ENCODE measurements around the gene GPC6.

GPC6 gene

DNA sequence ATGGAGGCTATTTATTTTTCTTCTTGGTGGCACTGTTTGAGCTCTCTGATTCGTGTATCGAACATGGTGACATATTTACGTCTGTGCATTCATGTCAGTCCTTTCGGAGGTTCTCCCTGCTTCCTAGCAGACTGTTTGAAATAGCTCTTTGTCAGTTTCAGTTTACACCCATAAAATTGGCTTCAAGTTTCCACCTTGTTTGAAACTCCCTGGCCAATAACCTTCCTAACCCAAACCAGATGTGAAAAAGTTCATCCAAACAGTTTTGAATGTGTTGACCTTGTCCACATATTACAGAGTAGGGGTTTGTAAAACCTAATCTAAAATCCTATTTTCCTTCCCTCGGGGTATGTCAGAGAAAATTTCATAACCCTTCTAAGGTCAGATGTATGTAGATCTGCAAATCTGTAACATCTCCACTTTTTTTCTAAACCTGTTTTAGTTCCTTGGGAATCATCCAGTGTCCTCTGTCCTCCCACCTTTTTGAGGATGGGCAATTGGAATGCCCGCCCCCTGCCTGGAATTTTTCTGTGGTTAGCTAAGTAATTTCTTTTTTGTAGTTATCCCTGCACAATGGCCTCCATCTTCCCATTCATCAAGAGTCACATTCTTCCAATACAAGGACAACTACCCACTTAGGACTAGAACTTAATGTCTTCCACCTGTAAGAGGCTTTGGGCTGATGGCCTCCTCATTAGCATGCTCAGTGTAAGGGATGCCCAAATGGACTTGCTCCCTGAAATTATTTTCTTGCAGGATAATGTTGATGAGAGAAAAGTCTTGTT, 499.8 kb downstream of the GPC6 start:
- WGBS (ENCODE audit: insufficient coverage), result 94% methylated on average over 4 of the region's 6 CpGs
- ChIA-PET POLR2A (no interaction called here), CTCF (no interaction called here)

DNA sequence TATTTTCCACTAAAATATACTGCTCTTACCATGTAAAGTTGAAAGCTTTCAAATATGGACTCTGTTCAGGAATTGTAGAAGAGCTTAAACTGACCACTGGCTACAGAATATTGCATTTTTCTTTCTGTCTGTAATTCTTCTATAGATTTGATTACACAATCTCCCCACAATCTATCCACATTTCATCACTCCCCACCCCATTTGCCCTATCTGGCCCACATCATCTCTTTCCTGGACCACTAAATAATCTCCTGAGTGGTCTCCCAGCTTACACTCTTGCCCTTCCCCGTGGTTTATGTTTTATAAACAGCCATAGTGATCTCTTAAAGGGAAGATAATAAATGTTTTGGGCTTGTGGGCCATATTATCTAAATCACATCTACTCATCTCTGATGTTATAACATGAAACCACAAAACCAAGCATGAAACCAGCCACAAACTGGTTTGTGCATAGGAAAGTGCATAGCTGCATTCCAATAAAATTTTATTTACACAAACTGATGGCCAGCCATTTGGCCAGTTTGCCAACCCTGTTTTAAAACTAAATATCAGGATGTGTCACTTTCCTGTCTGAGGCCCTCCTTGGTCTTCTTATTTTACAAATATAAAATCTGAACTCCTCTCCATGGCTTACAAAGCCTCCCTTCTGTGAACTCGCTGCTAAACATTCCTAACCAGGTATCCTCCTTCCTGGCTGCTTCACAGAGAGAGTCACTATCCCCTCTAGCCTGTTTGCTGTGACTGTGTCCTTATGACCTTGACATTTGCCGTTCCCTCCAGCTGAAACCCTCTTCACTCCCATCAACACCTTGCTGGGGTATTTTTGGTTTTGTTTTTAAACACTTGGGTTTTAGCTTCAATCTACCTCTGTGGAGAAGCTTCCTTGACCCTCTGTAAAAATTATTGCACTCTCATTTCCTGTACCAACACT, 500.9 kb downstream of the GPC6 start:
- DNase-seq, result no peak
- no peaks in the 10 kb centered on the region for H3K36me3 ChIP-seq (ENCODE audit: control insufficient read depth in 4 of 4, insufficient read depth in 4 of 4, low read length in 3 of 4)
- no peaks in the 10 kb centered on the region for H3K4me1 ChIP-seq (ENCODE audit: control extremely low read depth in 1 of 4, control insufficient read depth in 4 of 4, insufficient read depth in 4 of 4, low read length in 3 of 4)
- no peaks in the 10 kb centered on the region for H3K27me3 ChIP-seq (replicated peaks in 2 of 5; ENCODE audit: control insufficient read depth in 4 of 5, insufficient read depth in 5 of 5, low read length in 4 of 5)
- H3K9me3 ChIP-seq (ENCODE audit: control extremely low read depth in 1 of 5, control insufficient read depth in 4 of 5, insufficient read depth in 2 of 5, low read depth in 1 of 5, low read length in 4 of 5), result no peaks in the 10 kb centered on the region
- 67% methylated on average over 1 of the region's 3 CpGs for WGBS (ENCODE audit: insufficient coverage)
- no peak overlapping the region for H3K27ac ChIP-seq (ENCODE audit: insufficient read depth in 1 of 2, low read depth in 1 of 2, low read length in 2 of 2, poor library complexity in 1 of 2, severe bottlenecking in 2 of 2)
- no peak overlapping the region for H3K4me3 ChIP-seq (ENCODE audit: control insufficient read depth in 1 of 7, extremely low read depth in 1 of 7, insufficient read depth in 4 of 7, low read depth in 2 of 7, low read length in 6 of 7)
- ChIA-PET CTCF (interaction anchor here (1.7 kb wide), 1 partner anchor 42 kb away, joined by 3 read pairs; no protein-coding TSS in a partner anchor), POLR2A (no interaction called here)

More for the DNA sequence above, 499.8 kb downstream of the GPC6 start:
- Histone ChIP-seq H3K4me3 (ENCODE audit: control insufficient read depth in 1 of 7, extremely low read depth in 1 of 7, insufficient read depth in 4 of 7, low read depth in 2 of 7, low read length in 6 of 7) (no peak overlapping the region), H3K36me3 (ENCODE audit: control insufficient read depth in 4 of 4, insufficient read depth in 4 of 4, low read length in 3 of 4) (no peaks in the 10 kb centered on the region), H3K27me3 (replicated peaks in 2 of 5; ENCODE audit: control insufficient read depth in 4 of 5, insufficient read depth in 5 of 5, low read length in 4 of 5) (no peaks in the 10 kb centered on the region), H3K27ac (ENCODE audit: insufficient read depth in 1 of 2, low read depth in 1 of 2, low read length in 2 of 2, poor library complexity in 1 of 2, severe bottlenecking in 2 of 2) (no peak overlapping the region), H3K9me3 (ENCODE audit: control extremely low read depth in 1 of 5, control insufficient read depth in 4 of 5, insufficient read depth in 2 of 5, low read depth in 1 of 5, low read length in 4 of 5) (no peaks in the 10 kb centered on the region), H3K4me1 (ENCODE audit: control extremely low read depth in 1 of 4, control insufficient read depth in 4 of 4, insufficient read depth in 4 of 4, low read length in 3 of 4) (no peaks in the 10 kb centered on the region)
- DNase-seq, result no peak

GRCh38 chr13:93729383-93729782, 502.8 kb downstream of the GPC6 start:
- WGBS (ENCODE audit: insufficient coverage), result 100% methylated on average over 1 of the region's 2 CpGs
- ChIA-PET POLR2A (no interaction called here), CTCF (no interaction called here)
- Histone ChIP-seq H3K4me3 (ENCODE audit: control insufficient read depth in 1 of 7, extremely low read depth in 1 of 7, insufficient read depth in 4 of 7, low read depth in 2 of 7, low read length in 6 of 7) (no peak overlapping the region), H3K9me3 (ENCODE audit: control extremely low read depth in 1 of 5, control insufficient read depth in 4 of 5, insufficient read depth in 2 of 5, low read depth in 1 of 5, low read length in 4 of 5) (no peaks in the 10 kb centered on the region), H3K27ac (ENCODE audit: insufficient read depth in 1 of 2, low read depth in 1 of 2, low read length in 2 of 2, poor library complexity in 1 of 2, severe bottlenecking in 2 of 2) (no peak overlapping the region), H3K4me1 (ENCODE audit: control extremely low read depth in 1 of 4, control insufficient read depth in 4 of 4, insufficient read depth in 4 of 4, low read length in 3 of 4) (no peaks in the 10 kb centered on the region), H3K27me3 (replicated peaks in 2 of 5; ENCODE audit: control insufficient read depth in 4 of 5, insufficient read depth in 5 of 5, low read length in 4 of 5) (no peaks in the 10 kb centered on the region), H3K36me3 (ENCODE audit: control insufficient read depth in 4 of 4, insufficient read depth in 4 of 4, low read length in 3 of 4) (no peaks in the 10 kb centered on the region)
- DNase-seq, result no peak

DNA sequence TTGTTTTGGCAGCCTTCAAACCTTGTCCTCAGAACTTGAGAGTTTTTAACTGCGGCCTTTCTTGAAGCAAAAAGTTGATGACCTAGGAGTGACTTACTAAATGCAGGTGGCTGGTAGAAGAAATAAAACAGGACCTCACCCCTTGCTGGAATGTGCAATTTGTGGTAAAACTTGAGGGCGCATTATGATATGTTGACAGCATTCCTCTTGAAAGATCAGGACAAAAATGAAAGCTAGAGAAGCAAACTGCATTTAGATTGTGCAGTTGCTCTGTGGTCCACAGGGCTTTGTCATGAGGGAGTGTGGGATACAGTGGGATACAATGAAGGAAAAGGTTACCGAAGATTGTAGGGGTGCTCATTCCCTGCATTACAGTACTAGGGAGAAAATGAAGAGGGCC, 504.2 kb downstream of the GPC6 start:
- H3K27me3 ChIP-seq (replicated peaks in 2 of 5; ENCODE audit: control insufficient read depth in 4 of 5, insufficient read depth in 5 of 5, low read length in 4 of 5), result no peaks in the 10 kb centered on the region
- H3K9me3 ChIP-seq (ENCODE audit: control extremely low read depth in 1 of 5, control insufficient read depth in 4 of 5, insufficient read depth in 2 of 5, low read depth in 1 of 5, low read length in 4 of 5), result no peaks in the 10 kb centered on the region
- CTCF ChIA-PET, result no interaction called here
- POLR2A ChIA-PET, result no interaction called here
- DNase-seq, result no peak
- no peak overlapping the region for H3K27ac ChIP-seq (ENCODE audit: insufficient read depth in 1 of 2, low read depth in 1 of 2, low read length in 2 of 2, poor library complexity in 1 of 2, severe bottlenecking in 2 of 2)
- no peaks in the 10 kb centered on the region for H3K36me3 ChIP-seq (ENCODE audit: control insufficient read depth in 4 of 4, insufficient read depth in 4 of 4, low read length in 3 of 4)
- no peaks in the 10 kb centered on the region for H3K4me1 ChIP-seq (ENCODE audit: control extremely low read depth in 1 of 4, control insufficient read depth in 4 of 4, insufficient read depth in 4 of 4, low read length in 3 of 4)
- 96% methylated on average over 2 of the region's 3 CpGs for WGBS (ENCODE audit: insufficient coverage)
- H3K4me3 ChIP-seq (ENCODE audit: control insufficient read depth in 1 of 7, extremely low read depth in 1 of 7, insufficient read depth in 4 of 7, low read depth in 2 of 7, low read length in 6 of 7), result no peak overlapping the region

GRCh38 chr13:93732186-93732585, 505.6 kb downstream of the GPC6 start:
- ChIA-PET CTCF (no interaction called here), POLR2A (no interaction called here)
- H3K27me3 ChIP-seq (replicated peaks in 2 of 5; ENCODE audit: control insufficient read depth in 4 of 5, insufficient read depth in 5 of 5, low read length in 4 of 5), result no peaks in the 10 kb centered on the region
- 100% methylated on average over 1 of the region's 2 CpGs for WGBS (ENCODE audit: insufficient coverage)
- no peak overlapping the region for H3K27ac ChIP-seq (ENCODE audit: insufficient read depth in 1 of 2, low read depth in 1 of 2, low read length in 2 of 2, poor library complexity in 1 of 2, severe bottlenecking in 2 of 2)
- H3K9me3 ChIP-seq (ENCODE audit: control extremely low read depth in 1 of 5, control insufficient read depth in 4 of 5, insufficient read depth in 2 of 5, low read depth in 1 of 5, low read length in 4 of 5), result no peaks in the 10 kb centered on the region
- DNase-seq, result no peak
- H3K4me3 ChIP-seq (ENCODE audit: control insufficient read depth in 1 of 7, extremely low read depth in 1 of 7, insufficient read depth in 4 of 7, low read depth in 2 of 7, low read length in 6 of 7), result no peak overlapping the region
- H3K4me1 ChIP-seq (ENCODE audit: control extremely low read depth in 1 of 4, control insufficient read depth in 4 of 4, insufficient read depth in 4 of 4, low read length in 3 of 4), result no peaks in the 10 kb centered on the region
- no peaks in the 10 kb centered on the region for H3K36me3 ChIP-seq (ENCODE audit: control insufficient read depth in 4 of 4, insufficient read depth in 4 of 4, low read length in 3 of 4)

DNA sequence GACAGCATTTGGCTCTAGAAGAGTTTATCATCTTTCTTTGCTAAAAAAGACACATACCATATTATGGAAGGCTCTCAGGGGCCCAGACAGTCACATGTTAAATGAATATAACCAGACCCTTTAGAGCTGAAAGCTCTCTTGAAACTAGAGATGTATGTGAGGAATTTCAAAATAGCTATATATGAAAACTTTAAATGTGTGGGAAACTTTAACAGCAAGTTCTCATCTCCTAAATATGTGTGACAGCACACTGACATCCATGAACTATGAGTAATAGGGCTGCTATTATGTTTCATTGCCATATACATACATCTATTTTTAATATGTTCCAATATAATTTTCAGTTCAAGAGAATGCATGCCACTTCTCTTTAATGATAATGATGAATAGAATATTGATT, 509.5 kb downstream of the GPC6 start:
- Histone ChIP-seq H3K36me3 (ENCODE audit: control insufficient read depth in 4 of 4, insufficient read depth in 4 of 4, low read length in 3 of 4) (no peaks in the 10 kb centered on the region), H3K27ac (ENCODE audit: insufficient read depth in 1 of 2, low read depth in 1 of 2, low read length in 2 of 2, poor library complexity in 1 of 2, severe bottlenecking in 2 of 2) (no peak overlapping the region), H3K4me1 (ENCODE audit: control extremely low read depth in 1 of 4, control insufficient read depth in 4 of 4, insufficient read depth in 4 of 4, low read length in 3 of 4) (no peaks in the 10 kb centered on the region), H3K27me3 (replicated peaks in 2 of 5; ENCODE audit: control insufficient read depth in 4 of 5, insufficient read depth in 5 of 5, low read length in 4 of 5) (no peaks in the 10 kb centered on the region), H3K9me3 (ENCODE audit: control extremely low read depth in 1 of 5, control insufficient read depth in 4 of 5, insufficient read depth in 2 of 5, low read depth in 1 of 5, low read length in 4 of 5) (no peaks in the 10 kb centered on the region), H3K4me3 (ENCODE audit: control insufficient read depth in 1 of 7, extremely low read depth in 1 of 7, insufficient read depth in 4 of 7, low read depth in 2 of 7, low read length in 6 of 7) (no peak overlapping the region)
- ChIA-PET CTCF (no interaction called here), POLR2A (no interaction called here)
- DNase-seq, result no peak

DNA sequence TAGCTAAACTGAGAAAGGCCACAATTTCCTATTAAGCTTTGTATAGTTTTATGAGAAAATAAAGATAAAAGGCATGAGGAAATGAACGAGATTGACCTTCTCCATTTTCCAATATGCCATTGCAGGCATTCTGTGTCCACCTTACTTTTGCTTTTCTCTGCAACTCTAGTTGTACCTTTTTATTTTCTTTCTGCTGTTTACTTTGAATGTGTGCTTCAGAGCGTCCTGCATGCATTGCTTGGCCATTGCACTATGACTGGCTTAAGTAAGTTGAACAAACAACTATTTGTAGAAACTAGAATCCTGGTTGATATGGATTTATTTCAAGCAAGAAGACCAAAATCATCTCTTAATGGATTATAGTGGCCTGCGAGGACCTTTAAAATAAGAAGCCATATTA, 510.3 kb downstream of the GPC6 start:
- no peaks in the 10 kb centered on the region for H3K9me3 ChIP-seq (ENCODE audit: control extremely low read depth in 1 of 5, control insufficient read depth in 4 of 5, insufficient read depth in 2 of 5, low read depth in 1 of 5, low read length in 4 of 5)
- CTCF ChIA-PET, result no interaction called here
- POLR2A ChIA-PET, result no interaction called here
- no peak for DNase-seq
- WGBS (ENCODE audit: insufficient coverage), result 100% methylated on average over 2 of the region's 3 CpGs
- no peaks in the 10 kb centered on the region for H3K27me3 ChIP-seq (replicated peaks in 2 of 5; ENCODE audit: control insufficient read depth in 4 of 5, insufficient read depth in 5 of 5, low read length in 4 of 5)
- no peak overlapping the region for H3K4me3 ChIP-seq (ENCODE audit: control insufficient read depth in 1 of 7, extremely low read depth in 1 of 7, insufficient read depth in 4 of 7, low read depth in 2 of 7, low read length in 6 of 7)
- H3K27ac ChIP-seq (ENCODE audit: insufficient read depth in 1 of 2, low read depth in 1 of 2, low read length in 2 of 2, poor library complexity in 1 of 2, severe bottlenecking in 2 of 2), result no peak overlapping the region
- H3K36me3 ChIP-seq (ENCODE audit: control insufficient read depth in 4 of 4, insufficient read depth in 4 of 4, low read length in 3 of 4), result no peaks in the 10 kb centered on the region
- no peaks in the 10 kb centered on the region for H3K4me1 ChIP-seq (ENCODE audit: control extremely low read depth in 1 of 4, control insufficient read depth in 4 of 4, insufficient read depth in 4 of 4, low read length in 3 of 4)

Data from common myeloid progenitor, CD34-positive (primary cell).